H1 (cell line): ENCODE results near the gene PALM. TPM values are rescaled to one million over a fixed set of nuclear protein-coding genes. Genes with fewer than 3 reads are reported as not detected.

Source experiments
- CTCF ChIA-PET: fragments of 300-600 bp; sonication (Branson Sonifier 250); formaldehyde crosslinking; loops from one replicate; lab custom pipeline; 2021; ENCODE audit not compliant: partially characterized antibody; lab: Charles Lee
- POLR2A ChIA-PET: fragments of 300-600 bp; sonication (Branson Sonifier 250); formaldehyde crosslinking; loops from one replicate; lab custom pipeline; 2021; ENCODE audit warnings: inconsistent platforms; ENCODE audit not compliant: partially characterized antibody; lab: Charles Lee
- DNase-seq, 2 experiments: peaks; one replicate each; pipeline versions ENCODE4 v3.0.0 to v3.0.0-alpha.2; 2010 to 2022; ENCODE audit warnings: low spot score in 2 of 2, low read depth in 1 of 2, mixed read lengths in 1 of 2
- FAIRE-seq: peaks from 2 replicates; lab custom pipeline; 2011; peaks lifted over from hg19 to GRCh38; lab: Jason Lieb, UNC
- H2AFZ ChIP-seq: 2 replicates; pipeline ENCODE4 v1.8.1; 2012; ENCODE audit warnings: low read length, inconsistent platforms
- H2AK5ac ChIP-seq: 2 replicates; pipeline ENCODE4 v1.6.1; 2013; ENCODE audit warnings: low read depth, low read length
- H2BK120ac ChIP-seq: replicated peaks from 2 replicates; pipeline ENCODE3; 2013; ENCODE audit warnings: low read depth, low read length, inconsistent platforms
- H2BK12ac ChIP-seq: 2 replicates; pipeline ENCODE4 v1.6.1; 2013; ENCODE audit warnings: low read depth, low read length
- H2BK15ac ChIP-seq: 2 replicates; pipeline ENCODE4 v1.6.1; 2013; ENCODE audit warnings: low read length
- H2BK20ac ChIP-seq: 2 replicates; pipeline ENCODE4 v1.6.1; 2013; ENCODE audit warnings: low read length
- H2BK5ac ChIP-seq: 2 replicates; pipeline ENCODE4 v1.6.1; 2013; ENCODE audit warnings: low read depth, low read length
- H3K14ac ChIP-seq: 2 replicates; pipeline ENCODE4 v1.6.1; 2013; ENCODE audit warnings: inconsistent platforms; ENCODE audit not compliant: insufficient read length
- H3K18ac ChIP-seq: 2 replicates; pipeline ENCODE4 v1.6.1; 2013; ENCODE audit warnings: low read length; ENCODE audit errors: extremely low read depth
- H3K23ac ChIP-seq: 2 replicates; pipeline ENCODE4 v1.6.1; 2013; ENCODE audit warnings: inconsistent platforms; ENCODE audit not compliant: insufficient read length
- H3K23me2 ChIP-seq: 2 replicates; pipeline ENCODE4 v1.6.1; 2013; ENCODE audit warnings: low read depth, low read length
- H3K27ac ChIP-seq: 2 replicates; pipeline ENCODE4 v1.6.1; 2011; ENCODE audit warnings: low read depth, low read length, inconsistent platforms
- H3K27me3 ChIP-seq, 4 experiments: replicated peaks in 1 of 4; 1 replicate in 1 of 4; 2 replicates in 3 of 4; pipeline versions ENCODE4 v1.6.1 to v1.8.1; 2011 to 2013; ENCODE audit warnings: low read length in 3 of 4, mild to moderate bottlenecking in 3 of 4, inconsistent platforms in 2 of 4, mixed read lengths in 2 of 4, moderate library complexity in 1 of 4; ENCODE audit not compliant: control insufficient read depth in 3 of 4, insufficient read depth in 3 of 4; ENCODE audit errors: extremely low read depth in 1 of 4
- H3K36me3 ChIP-seq, 4 experiments: 2 replicates each; pipeline versions ENCODE4 v1.6.1 to v1.8.1; 2011 to 2013; ENCODE audit warnings: mild to moderate bottlenecking in 4 of 4, low read length in 3 of 4, moderate library complexity in 2 of 4, control low read depth in 1 of 4, inconsistent platforms in 1 of 4; ENCODE audit not compliant: insufficient read depth in 4 of 4, control insufficient read depth in 2 of 4
- H3K4ac ChIP-seq: replicated peaks from 2 replicates; pipeline ENCODE3; 2013; ENCODE audit warnings: low read length, low read depth, mixed read lengths, inconsistent platforms; ENCODE audit not compliant: insufficient read length
- H3K4me1 ChIP-seq, 4 experiments: replicated peaks in 1 of 4; 1 replicate in 1 of 4; 2 replicates in 3 of 4; pipeline versions ENCODE4 v1.6.1 to v1.8.1; 2011 to 2013; ENCODE audit warnings: low read length in 3 of 4, inconsistent platforms in 2 of 4, mixed read lengths in 1 of 4; ENCODE audit not compliant: insufficient read depth in 4 of 4, control insufficient read depth in 3 of 4
- H3K4me2 ChIP-seq, 2 experiments: 2 replicates each; pipeline versions ENCODE4 v1.6.1 to v1.8.1; 2011 to 2013; ENCODE audit warnings: low read depth in 2 of 2, low read length in 2 of 2, control low read depth in 1 of 2, inconsistent platforms in 1 of 2, mild to moderate bottlenecking in 1 of 2; ENCODE audit not compliant: insufficient read depth in 1 of 2
- H3K4me3 ChIP-seq, 4 experiments: fragments of 200-600, 300-600 bp in 1 of 4; sonication (generic), shearing (Covaris generic), sonication (Bioruptor Twin) in 1 of 4; 2 replicates each; pipeline versions ENCODE4 v1.5.1 to v1.8.1; 2011 to 2016; ENCODE audit warnings: low read length in 4 of 4, low read depth in 3 of 4, control low read depth in 2 of 4, inconsistent platforms in 2 of 4, mild to moderate bottlenecking in 2 of 4, mixed read lengths in 1 of 4, moderate library complexity in 1 of 4; ENCODE audit not compliant: insufficient read depth in 2 of 4; ENCODE audit errors: extremely low read depth in 1 of 4
- H3K56ac ChIP-seq: replicated peaks from 2 replicates; pipeline ENCODE3; 2013; ENCODE audit warnings: low read depth, mild to moderate bottlenecking, mixed read lengths, low read length, inconsistent platforms; ENCODE audit not compliant: insufficient read length
- H3K79me1 ChIP-seq: 2 replicates; pipeline ENCODE4 v1.6.1; 2013; ENCODE audit warnings: low read depth, low read length, control low read depth
- H3K79me2 ChIP-seq, 2 experiments: 2 replicates each; pipeline versions ENCODE4 v1.6.1 to v1.8.1; 2012 to 2013; ENCODE audit warnings: low read length in 2 of 2, mild to moderate bottlenecking in 2 of 2, inconsistent platforms in 1 of 2; ENCODE audit not compliant: insufficient read depth in 2 of 2, control insufficient read depth in 1 of 2
- H3K9ac ChIP-seq, 4 experiments: replicated peaks in 1 of 4; 1 replicate in 1 of 4; 2 replicates in 3 of 4; pipeline versions ENCODE4 v1.6.1 to v1.8.1; 2011 to 2013; ENCODE audit warnings: low read depth in 3 of 4, low read length in 3 of 4, control low read depth in 2 of 4, mild to moderate bottlenecking in 2 of 4, moderate library complexity in 2 of 4, inconsistent platforms in 1 of 4; ENCODE audit errors: extremely low read depth in 1 of 4
- H3K9me3 ChIP-seq, 2 experiments: 2 replicates each; pipeline versions ENCODE4 v1.6.1 to v1.8.1; 2012 to 2013; ENCODE audit warnings: mild to moderate bottlenecking in 2 of 2, moderate library complexity in 2 of 2, control low read depth in 1 of 2, inconsistent platforms in 1 of 2, low read depth in 1 of 2, low read length in 1 of 2, mixed read lengths in 1 of 2; ENCODE audit not compliant: insufficient read depth in 2 of 2
- H4K20me1 ChIP-seq, 2 experiments: replicated peaks in 1 of 2; 2 replicates each; pipeline versions ENCODE3 to v1.8.1; 2011 to 2013; ENCODE audit warnings: inconsistent platforms in 2 of 2, low read length in 2 of 2, mild to moderate bottlenecking in 1 of 2; ENCODE audit not compliant: insufficient read depth in 2 of 2, control insufficient read depth in 1 of 2
- H4K5ac ChIP-seq: 2 replicates; pipeline ENCODE4 v1.6.1; 2013; ENCODE audit warnings: low read length, low read depth, mixed read lengths, inconsistent platforms; ENCODE audit not compliant: insufficient read length
- H4K8ac ChIP-seq: 2 replicates; pipeline ENCODE4 v1.8.0; 2013; ENCODE audit warnings: mild to moderate bottlenecking, moderate library complexity, low read length, inconsistent platforms; ENCODE audit not compliant: insufficient read depth; ENCODE audit errors: extremely low read depth
- H4K91ac ChIP-seq: replicated peaks from 2 replicates; pipeline ENCODE3; 2013; ENCODE audit warnings: low read length, mixed read lengths, inconsistent platforms; ENCODE audit not compliant: insufficient read length
- ASH2L ChIP-seq: fragments of 200-600, 300-600 bp; sonication (generic); IDR thresholded peaks from one replicate; pipeline ENCODE4 v1.7.1; 2017; ENCODE audit warnings: low read length
- CHD1 ChIP-seq: IDR thresholded peaks from 2 replicates; pipeline ENCODE4 v1.6.1; 2012; ENCODE audit warnings: low read depth, low read length, improper control_type of control experiment
- CREB1 ChIP-seq: IDR thresholded peaks from 2 replicates; pipeline ENCODE4 v1.6.1; 2012; ENCODE audit warnings: inconsistent platforms
- EGR1 ChIP-seq: IDR thresholded peaks from 2 replicates; pipeline ENCODE4 v1.6.1; 2011; ENCODE audit warnings: low read depth, low read length, borderline replicate concordance
- JUND ChIP-seq: IDR thresholded peaks from 2 replicates; pipeline ENCODE4 v1.6.1; 2011; ENCODE audit warnings: mild to moderate bottlenecking, improper control_type of control experiment, low read length
- KDM5A ChIP-seq: fragments of 200-600 bp; IDR thresholded peaks from 2 replicates; pipeline ENCODE4 v1.7.1; 2012; ENCODE audit warnings: mild to moderate bottlenecking, low read length, inconsistent platforms, mixed read lengths
- PHF8 ChIP-seq: fragments of 200-600 bp; sonication (generic); conservative IDR thresholded peaks from 2 replicates; pipeline ENCODE4 v1.7.1; 2012; ENCODE audit warnings: low read depth, mild to moderate bottlenecking, inconsistent platforms, low read length, moderate library complexity
- RBBP5 ChIP-seq: IDR thresholded peaks from 2 replicates; pipeline ENCODE4 v1.7.1; 2012; ENCODE audit warnings: low read depth, mild to moderate bottlenecking, inconsistent platforms, low read length, moderate library complexity, borderline replicate concordance
- RNF2 ChIP-seq: fragments of 200-900, 300-1000 bp; sonication (generic); IDR thresholded peaks from 2 replicates; pipeline ENCODE4 v1.7.1; 2016; ENCODE audit warnings: borderline replicate concordance, low read depth, mild to moderate bottlenecking, antibody characterized with exemption, low read length; ENCODE audit not compliant: poor library complexity, severe bottlenecking; ENCODE audit errors: missing control alignments
- SP1 ChIP-seq: IDR thresholded peaks from 2 replicates; pipeline ENCODE4 v1.6.1; 2011; ENCODE audit warnings: low read depth, low read length
- SUZ12 ChIP-seq: fragments of 200-600 bp; sonication (generic); IDR thresholded peaks from 2 replicates; pipeline ENCODE4 v1.6.1; 2012; ENCODE audit warnings: mild to moderate bottlenecking, inconsistent platforms, low read length, moderate library complexity, mixed read lengths
- TAF1 ChIP-seq: IDR thresholded peaks from 2 replicates; pipeline ENCODE4 v1.6.1; 2011; ENCODE audit warnings: mild to moderate bottlenecking, low read depth, low read length
- WGBS, 2 experiments: shearing (Covaris generic) in 1 of 2; methylation state at CpG; one replicate each; pipeline versions ENCODE4 v1.1.6 to v1.1.7; 2013 to 2015; ENCODE audit warnings: low lambda C conversion rate in 2 of 2, mixed read lengths in 2 of 2, inconsistent platforms in 1 of 2, low coverage in 1 of 2, missing lambda C conversion rate in 1 of 2; ENCODE audit not compliant: insufficient replicate concordance in 2 of 2, insufficient coverage in 1 of 2, insufficient read length in 1 of 2; ENCODE audit errors: extremely low coverage in 1 of 2, missing lambda C conversion rate in 1 of 2; 5-methylcytosine and 5-hydroxymethylcytosine counted together
- polyA plus RNA-seq, 7 experiments: library from polyadenylated mRNA; depleted of rRNA in 3 of 7; stranded (reverse) in 5 of 7; unstranded in 2 of 7; fragments of >200 nt in 5 of 7; fragments of 200-250 nt in 2 of 7; gene quantifications; 1 replicate in 5 of 7; 2 replicates in 1 of 7; 4 replicates in 1 of 7; pipeline versions ENCODE4 v1.2.1 to v1.2.3, GENCODE V29; 2011 to 2013; ENCODE audit warnings: missing spikeins in 2 of 7, mixed read lengths in 2 of 7
- total RNA-seq: library from RNA; stranded (reverse); fragmentation: NEBNext Ultra II Directional; extraction: Animal tissue kit (Norgen Biotek cat#: 25700); gene quantifications from 2 replicates; pipeline ENCODE4 v1.2.1, GENCODE V29; 2021

PALM gene
- total and polyA plus RNA-seq, 2 of the 8 experiments (the other 6 are each of a cell fraction or from before 2014, with no cell fraction given), result 5.7 to 16.5 TPM

DNA sequence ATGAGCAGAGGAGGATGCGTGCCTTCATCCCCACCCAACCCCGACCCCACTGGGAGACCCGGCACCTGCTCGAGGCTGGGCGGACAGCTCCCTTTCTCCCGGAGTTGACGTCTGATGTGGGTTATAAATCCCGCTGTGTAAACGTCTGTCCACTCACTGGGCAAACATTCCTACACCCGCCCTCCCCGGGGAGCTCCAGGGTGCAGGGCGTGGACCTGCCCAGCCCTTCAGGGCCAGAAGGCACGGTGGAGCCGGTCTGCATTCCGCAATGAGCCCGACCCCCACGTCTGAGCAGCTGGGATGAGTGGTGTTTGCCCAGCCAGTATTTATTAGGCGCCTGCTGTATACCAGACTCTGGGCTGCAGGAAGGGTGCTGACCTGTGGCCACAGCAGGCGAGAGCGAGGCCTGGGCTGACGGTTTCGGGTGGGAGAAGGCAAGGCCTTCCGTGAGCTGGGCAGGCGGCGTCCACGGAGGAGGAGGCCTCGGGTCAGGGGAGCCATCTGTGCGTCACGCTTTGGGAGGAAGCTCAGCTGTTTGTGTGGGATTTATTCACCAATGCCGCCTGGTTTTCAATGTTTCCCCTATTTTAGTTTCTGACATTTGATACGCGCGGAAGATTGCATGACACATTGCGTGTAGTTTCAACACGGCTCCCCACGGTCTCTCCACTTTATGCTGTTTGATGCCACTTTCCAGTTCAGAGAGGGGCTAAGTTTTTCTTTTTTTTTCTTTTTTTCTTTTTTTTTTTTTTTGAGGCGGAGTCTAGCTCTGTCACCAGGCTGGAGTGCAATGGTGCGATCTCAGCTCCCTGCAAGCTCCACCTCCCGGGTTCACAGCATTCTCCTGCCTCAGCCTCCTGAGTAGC lies 44.1 kb downstream of the PALM start:
- no peak overlapping the region for H3K4me2 ChIP-seq
- H2BK120ac ChIP-seq, result no peak overlapping the region
- no peak overlapping the region for H4K91ac ChIP-seq
- H3K79me1 ChIP-seq, result no peaks in the 10 kb centered on the region
- no peak overlapping the region for H3K18ac ChIP-seq
- ChIA-PET CTCF (interaction anchor here (0.5 to 1.4 kb wide), 7 partner anchors 11 to 623 kb away, joined by 3 to 7 read pairs (median 4); no protein-coding TSS in a partner anchor), POLR2A (interaction anchor here (0.5 to 2.0 kb wide), 9 partner anchors 8 to 957 kb away, joined by 3 to 10 read pairs (median 3); partner anchors contain the start of genes RNF126 and WDR18)
- H3K4ac ChIP-seq, result no peak overlapping the region
- WGBS, 2 experiments, result 91% methylated on average over 35 of the region's 39 CpGs; no CpG with 5 or more reads in 1 of the 2 experiments
- peaks cover 0 to 5% (median 3%) of the 10 kb centered on the region in 4 experiments; a peak in 3 of 7 replicates for H3K4me1 ChIP-seq
- H3K27me3 ChIP-seq, result no peaks in the 10 kb centered on the region
- no peak overlapping the region for H2AFZ ChIP-seq
- peaks cover 2 to 14% of the 10 kb centered on the region in 2 experiments; a peak in 2 of 4 replicates for H3K9me3 ChIP-seq
- no peak overlapping the region for H2BK15ac ChIP-seq
- H3K36me3 ChIP-seq, result no peaks in the 10 kb centered on the region
- DNase-seq (no peak), FAIRE-seq (no peak)
- no peak overlapping the region; the same call in 1 of the 2 replicates for H4K8ac ChIP-seq
- H3K23me2 ChIP-seq, result no peaks in the 10 kb centered on the region
- no peak overlapping the region for H2BK12ac ChIP-seq
- H3K9ac ChIP-seq, result no peak overlapping the region
- H4K5ac ChIP-seq, result no peak overlapping the region
- peak overlapping the region; percentile 39; the same call in 1 of the 2 replicates for H2AK5ac ChIP-seq
- H3K4me3 ChIP-seq, result no peak overlapping the region
- no peak overlapping the region for H3K56ac ChIP-seq
- no peak overlapping the region for H3K27ac ChIP-seq
- H3K79me2 ChIP-seq, result no peaks in the 10 kb centered on the region
- no peak overlapping the region for H3K14ac ChIP-seq
- no peak overlapping the region for H3K23ac ChIP-seq
- no peak overlapping the region for H2BK5ac ChIP-seq
- no peak overlapping the region for H2BK20ac ChIP-seq
- no peaks in the 10 kb centered on the region for H4K20me1 ChIP-seq
- TF ChIP-seq CREB1, result no peak
- no peak for TF ChIP-seq CHD1
- TF ChIP-seq ASH2L, result no peak
- no peak for TF ChIP-seq RNF2
- no peak for TF ChIP-seq SP1
- TF ChIP-seq JUND, result no peak
- TF ChIP-seq PHF8, result no peak
- TF ChIP-seq KDM5A, result no peak
- no peak for TF ChIP-seq EGR1
- TF ChIP-seq SUZ12, result no peak
- TF ChIP-seq RBBP5, result no peak
- no peak for TF ChIP-seq TAF1
